Fibroblast of the aortic adventitia (primary cell): ENCODE results near the gene CAMK2B. TPM values are rescaled to one million over a fixed set of nuclear protein-coding genes. Genes with fewer than 3 reads are reported as not detected.

Experiments used
- DNase-seq: peaks from one replicate; pipeline ENCODE4 v3.0.0-alpha.2; 2010; ENCODE audit warnings: low read depth
- H3K4me3 ChIP-seq: 2 replicates; pipeline ENCODE4 v1.5.1; 2011; ENCODE audit warnings: low read depth, mild to moderate bottlenecking, control low read depth, low read length, moderate library complexity
- total RNA-seq: library from RNA; depleted of rRNA; stranded (reverse); fragments of >200 nt; gene quantifications from 2 replicates; pipeline ENCODE4 v1.2.3, GENCODE V29; 2012; ENCODE audit warnings: low replicate concordance
- TF ChIP-seq, protein P1 (sequence below): IDR thresholded peaks from 2 replicates; pipeline ENCODE4 v1.5.1; 2011; ENCODE audit warnings: mild to moderate bottlenecking, low read length, control low read depth, inconsistent platforms; ENCODE audit not compliant: insufficient read depth

The CAMK2B gene
- total RNA-seq, 1 donor: 6.4 TPM

DNA sequence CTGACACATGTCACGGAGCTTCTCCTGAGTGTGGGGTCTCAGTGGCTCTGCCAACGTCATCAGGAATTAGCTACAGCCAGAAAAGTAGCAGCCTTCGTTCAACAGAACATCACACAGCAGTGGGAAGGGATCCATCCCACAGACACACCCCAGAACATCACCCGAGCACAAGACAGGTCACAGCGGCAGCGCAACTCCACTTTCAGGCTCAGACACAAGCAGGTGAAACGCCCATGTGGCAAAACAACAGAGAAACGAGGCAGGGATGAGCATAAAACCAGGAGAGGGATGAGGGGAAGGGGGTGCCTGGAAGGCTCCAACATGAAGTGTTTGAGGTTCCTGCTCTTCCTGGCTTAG, 44.8 kb downstream of the CAMK2B start:
- TF ChIP-seq, protein P1, sequence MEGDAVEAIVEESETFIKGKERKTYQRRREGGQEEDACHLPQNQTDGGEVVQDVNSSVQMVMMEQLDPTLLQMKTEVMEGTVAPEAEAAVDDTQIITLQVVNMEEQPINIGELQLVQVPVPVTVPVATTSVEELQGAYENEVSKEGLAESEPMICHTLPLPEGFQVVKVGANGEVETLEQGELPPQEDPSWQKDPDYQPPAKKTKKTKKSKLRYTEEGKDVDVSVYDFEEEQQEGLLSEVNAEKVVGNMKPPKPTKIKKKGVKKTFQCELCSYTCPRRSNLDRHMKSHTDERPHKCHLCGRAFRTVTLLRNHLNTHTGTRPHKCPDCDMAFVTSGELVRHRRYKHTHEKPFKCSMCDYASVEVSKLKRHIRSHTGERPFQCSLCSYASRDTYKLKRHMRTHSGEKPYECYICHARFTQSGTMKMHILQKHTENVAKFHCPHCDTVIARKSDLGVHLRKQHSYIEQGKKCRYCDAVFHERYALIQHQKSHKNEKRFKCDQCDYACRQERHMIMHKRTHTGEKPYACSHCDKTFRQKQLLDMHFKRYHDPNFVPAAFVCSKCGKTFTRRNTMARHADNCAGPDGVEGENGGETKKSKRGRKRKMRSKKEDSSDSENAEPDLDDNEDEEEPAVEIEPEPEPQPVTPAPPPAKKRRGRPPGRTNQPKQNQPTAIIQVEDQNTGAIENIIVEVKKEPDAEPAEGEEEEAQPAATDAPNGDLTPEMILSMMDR: no peak
- no peak overlapping the region for H3K4me3 ChIP-seq
- DNase-seq: no peak

DNA sequence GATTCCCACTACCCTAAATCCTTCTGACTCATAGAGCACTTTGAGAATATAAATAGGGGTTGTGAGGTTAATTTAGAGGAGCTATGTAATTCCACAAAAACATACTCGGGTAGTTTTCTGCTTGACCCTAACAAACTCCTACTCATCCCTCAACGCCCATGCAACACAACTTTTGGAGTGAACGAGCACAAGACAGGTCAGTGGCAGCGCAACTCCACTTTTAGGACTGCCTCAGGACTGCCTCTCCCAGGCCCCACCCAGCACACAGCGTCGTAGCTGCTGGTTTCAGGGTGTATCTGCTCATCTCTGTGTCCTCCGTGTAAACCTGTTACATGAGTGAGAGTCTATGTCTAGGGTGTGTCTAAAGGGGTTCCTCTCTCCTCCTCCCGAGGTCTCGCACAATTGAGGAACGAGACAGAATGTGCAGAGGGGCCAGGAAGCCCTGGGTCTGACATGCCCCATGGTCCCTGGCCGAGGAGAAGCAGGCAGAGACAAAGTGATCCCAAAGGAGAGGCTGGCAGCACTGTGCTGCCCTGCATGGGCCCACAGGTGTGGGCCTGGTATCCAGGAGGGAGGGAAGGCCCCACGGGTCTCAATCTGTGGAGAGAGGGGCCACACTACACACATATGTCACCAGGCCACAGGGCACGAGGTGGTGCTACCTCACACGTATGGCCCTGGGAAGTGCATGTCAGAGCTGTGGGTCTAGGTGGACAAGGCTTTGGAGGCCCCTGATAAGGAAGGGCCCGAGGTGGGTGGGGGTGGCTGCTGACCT, 45.5 kb downstream of the CAMK2B start:
- no peak for DNase-seq
- TF ChIP-seq, protein P1: no peak
- H3K4me3 ChIP-seq: no peak overlapping the region

DNA sequence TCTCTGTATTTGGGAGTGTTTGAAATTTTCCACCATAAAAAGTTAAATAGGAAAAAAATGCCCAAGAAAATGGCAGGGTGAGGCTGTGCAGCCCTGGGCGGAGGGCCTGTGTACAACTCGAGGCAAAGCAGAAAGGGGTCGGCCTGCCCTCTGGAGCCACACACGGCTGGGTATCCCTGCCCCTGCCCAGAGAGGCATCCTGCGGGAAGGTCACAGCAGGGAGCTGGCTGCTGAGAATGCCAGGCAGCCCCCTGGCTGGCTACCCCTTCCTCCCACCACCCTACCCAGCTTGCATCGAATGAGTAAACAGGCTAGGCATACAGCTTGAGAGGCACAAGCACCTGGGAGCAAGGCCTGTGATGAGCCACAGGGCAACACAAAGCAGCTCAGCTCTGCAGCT, 46.1 kb downstream of the CAMK2B start:
- DNase-seq: no peak
- TF ChIP-seq, protein P1: no peak
- no peak overlapping the region for H3K4me3 ChIP-seq

DNA sequence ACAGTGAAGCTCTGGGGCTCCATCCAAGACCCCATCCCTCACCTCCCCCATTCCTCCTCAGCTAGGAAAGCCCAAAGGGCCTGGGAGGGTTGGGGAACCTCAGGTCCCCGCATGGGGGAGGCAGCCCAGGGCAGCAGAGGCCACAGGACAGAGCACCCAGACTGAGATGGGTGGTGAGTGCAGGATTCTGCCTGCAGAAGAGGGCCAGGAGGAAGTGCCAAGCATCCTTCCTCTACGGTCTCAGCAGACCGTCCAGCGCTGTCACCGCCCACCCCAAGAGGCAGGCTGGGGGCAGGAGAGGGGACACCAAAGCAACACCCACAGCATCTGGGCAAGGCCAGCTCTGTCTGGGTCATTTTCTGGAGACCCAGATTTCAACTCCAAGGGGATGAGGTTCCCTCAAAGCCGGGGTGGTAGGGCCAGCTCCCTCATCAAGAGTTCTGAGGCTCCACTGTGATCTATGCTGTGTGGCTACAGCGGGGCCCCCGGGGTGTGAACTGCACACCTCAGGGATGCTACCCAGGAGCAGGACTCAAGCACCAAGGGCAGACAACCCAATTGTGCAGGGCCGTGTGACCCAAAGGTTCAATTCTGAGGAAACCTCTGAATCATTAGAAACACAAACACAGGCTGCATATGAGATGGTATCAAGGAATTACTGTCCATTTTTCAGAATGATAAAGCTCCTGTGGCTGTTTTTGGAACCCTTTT, 46.8 kb downstream of the CAMK2B start:
- DNase-seq: peak; percentile 20
- no peak overlapping the region for H3K4me3 ChIP-seq
- TF ChIP-seq, protein P1: no peak

DNA sequence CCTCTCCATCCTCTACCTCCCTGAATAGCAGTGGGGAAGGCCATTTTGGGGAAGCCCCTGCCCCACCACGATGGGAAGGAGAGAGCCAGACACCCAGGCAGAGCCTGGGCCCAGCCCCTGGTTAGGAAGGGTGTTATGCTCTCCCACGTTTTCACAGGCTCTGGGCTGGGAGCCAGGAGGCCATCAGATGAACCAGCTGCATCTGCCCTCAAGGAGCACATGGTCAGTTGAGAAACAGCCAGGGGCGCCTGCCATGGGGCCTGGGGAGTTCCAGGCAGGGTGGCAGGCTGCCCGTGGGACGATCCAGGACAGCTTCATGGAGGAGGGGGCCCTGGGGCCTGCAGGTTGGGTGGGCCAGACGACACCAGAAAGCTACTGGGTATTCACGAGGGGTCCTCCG, 47.5 kb downstream of the CAMK2B start:
- peak; percentile 33 for DNase-seq
- no peak overlapping the region for H3K4me3 ChIP-seq
- TF ChIP-seq, protein P1: no peak

DNA sequence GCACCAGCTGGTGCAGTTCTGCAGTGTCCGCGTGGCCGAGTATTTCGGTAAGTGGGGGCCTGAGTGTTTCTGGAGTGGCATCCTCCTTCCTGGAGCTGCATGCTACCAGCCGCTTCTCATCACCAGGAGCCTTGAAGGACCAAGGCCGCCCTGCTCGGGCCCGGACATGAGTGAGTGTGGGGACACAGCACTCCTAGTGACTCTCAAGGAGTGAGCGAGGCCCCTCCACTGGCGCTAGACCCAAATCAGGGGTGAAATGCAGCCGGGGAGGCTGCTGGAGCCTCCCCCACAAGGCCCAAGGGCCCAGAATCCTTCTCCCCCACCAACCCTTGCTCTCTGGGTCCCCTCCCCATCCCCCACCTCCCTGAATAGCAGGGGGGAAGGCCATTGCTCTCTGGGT, 48.0 kb downstream of the CAMK2B start:
- TF ChIP-seq, protein P1: no peak

More for the DNA sequence above, 48.0 kb downstream of the CAMK2B start:
- H3K4me3 ChIP-seq: no peak overlapping the region
- DNase-seq: no peak
